Thoracic aorta (tissue), 2 donors: ENCODE data around the gene NELFA. TPM values are rescaled to one million over a fixed set of nuclear protein-coding genes. Genes with fewer than 3 reads are reported as not detected.

Source experiments
- ATAC-seq: fragments of 150-250 bp; one replicate; pipeline ENCODE4 v1.8.0; 2017; ENCODE audit warnings: low read depth; ENCODE audit not compliant: insufficient number of reproducible peaks, low FRiP score
- DNase-seq: peaks from one replicate; pipeline ENCODE4 v3.0.0-alpha.2; 2020; ENCODE audit warnings: low spot score
- H3K27ac ChIP-seq, 2 donors: fragments of 200-600 bp; sonication (generic); 1 replicate in 1 of 2; 2 replicates in 1 of 2; pipeline ENCODE4 v1.5.1; 2016; ENCODE audit warnings: mild to moderate bottlenecking in 2 of 2, moderate library complexity in 2 of 2
- H3K27me3 ChIP-seq: fragments of 200-600 bp; sonication (generic); replicated peaks from 2 replicates; pipeline ENCODE4 v1.6.0; 2016; ENCODE audit warnings: mild to moderate bottlenecking; ENCODE audit not compliant: insufficient read depth
- H3K36me3 ChIP-seq: fragments of 200-600 bp; sonication (generic); one replicate; pipeline ENCODE4 v1.5.1; 2016
- H3K4me1 ChIP-seq, 2 donors: fragments of 200-600 bp; sonication (generic); 1 replicate in 1 of 2; 2 replicates in 1 of 2; pipeline versions ENCODE4 v1.5.1 to v1.6.0; 2016; ENCODE audit warnings: low read depth in 2 of 2, mild to moderate bottlenecking in 1 of 2; ENCODE audit not compliant: control insufficient read depth in 1 of 2
- H3K4me3 ChIP-seq: fragments of 200-600 bp; sonication (generic); 2 replicates; pipeline ENCODE4 v1.5.1; 2016; ENCODE audit warnings: mild to moderate bottlenecking
- H3K9me3 ChIP-seq: fragments of 200-600 bp; sonication (generic); 2 replicates; pipeline ENCODE4 v1.5.1; 2016
- CTCF ChIP-seq: fragments of 200-600 bp; sonication (generic); IDR thresholded peaks from one replicate; pipeline ENCODE4 v1.5.1; 2019; ENCODE audit warnings: antibody characterized with exemption
- total RNA-seq, 2 donors: library from RNA; depleted of rRNA; stranded (reverse); fragments of >200 nt; gene quantifications; one replicate each; pipeline versions ENCODE4 v1.1.0 to v1.2.3, GENCODE V29; 2016

The NELFA gene
- total RNA-seq, 2 donors from 2014 or later = 26.7 to 36.1 TPM

GRCh38 chr4:1940566-1940965, 68.2 kb downstream of the NELFA start:
- Histone ChIP-seq H3K4me3 (no peak overlapping the region), H3K27ac (no peak overlapping the region), H3K27me3 (no peaks in the 10 kb centered on the region), H3K9me3 (no peaks in the 10 kb centered on the region), H3K36me3 (peaks cover 25% of the 10 kb centered on the region), H3K4me1 (peaks cover 0 to 5% of the 10 kb centered on the region in 2 donors)
- no peak for TF ChIP-seq CTCF
- DNase-seq (no peak), ATAC-seq (no peak)

- Histone ChIP-seq H3K9me3 (no peaks in the 10 kb centered on the region), H3K27me3 (no peaks in the 10 kb centered on the region), H3K4me1 (no peaks in the 10 kb centered on the region), H3K36me3 (peaks cover 25% of the 10 kb centered on the region), H3K27ac (no peak overlapping the region), H3K4me3 (no peak overlapping the region)
- TF ChIP-seq CTCF = no peak
- DNase-seq (no peak), ATAC-seq (no peak)
These were observed 68.9 kb downstream of the NELFA start for GRCh38 chr4:1939664-1940509.

GRCh38 chr4:1938027-1938426, 70.7 kb downstream of the NELFA start:
- peaks cover 25% of the 10 kb centered on the region for H3K36me3 ChIP-seq
- no peak for ATAC-seq
- TF ChIP-seq CTCF = no peak
- H3K27ac ChIP-seq = no peak overlapping the region
- no peak for DNase-seq
- H3K4me3 ChIP-seq = no peak overlapping the region
- no peaks in the 10 kb centered on the region for H3K27me3 ChIP-seq
- no peaks in the 10 kb centered on the region for H3K9me3 ChIP-seq
- H3K4me1 ChIP-seq = no peaks in the 10 kb centered on the region

- DNase-seq (no peak), ATAC-seq (no peak)
- Histone ChIP-seq H3K36me3 (peaks cover 24% of the 10 kb centered on the region), H3K4me1 (no peaks in the 10 kb centered on the region), H3K27ac (no peak overlapping the region), H3K4me3 (no peak overlapping the region), H3K9me3 (no peaks in the 10 kb centered on the region), H3K27me3 (no peaks in the 10 kb centered on the region)
- TF ChIP-seq CTCF = no peak
These were observed 71.2 kb downstream of the NELFA start for GRCh38 chr4:1937550-1937949.

- no peak for DNase-seq
- Histone ChIP-seq H3K27ac (no peak overlapping the region), H3K36me3 (peaks cover 19% of the 10 kb centered on the region), H3K9me3 (no peaks in the 10 kb centered on the region), H3K27me3 (no peaks in the 10 kb centered on the region), H3K4me1 (no peaks in the 10 kb centered on the region), H3K4me3 (no peak overlapping the region)
- no peak for TF ChIP-seq CTCF
- no peak for ATAC-seq
These were observed 75.1 kb downstream of the NELFA start for GRCh38 chr4:1933700-1934099.
